ENCODE results near the gene SPC25.

- TF ChIP-seq CTCF (IDR thresholded peaks at IDR 0.05) = no peak
- TF ChIP-seq POLR2A (IDR thresholded peaks at IDR 0.05) = no peak
Observed at GRCh38 chr2:168851674-168852320, 38.4 kb downstream of the SPC25 start.
